HepG2 (cell line): ENCODE data around the gene IKZF5. TPM values are rescaled to one million over a fixed set of nuclear protein-coding genes. Genes with fewer than 3 reads are reported as not detected.

Experiments
- ATAC-seq: fragments of 200-7000 bp; cut with Tn5 transposase; 3 replicates; pipeline ENCODE4 v1.9.1; 2020; ENCODE audit warnings: mild to moderate bottlenecking, moderate library complexity
- BruUV-seq: library from RNA; stranded (reverse); fragments of 400-500 nt; replicated peaks from 2 replicates; lab custom pipeline; 2021; lab: Mats Ljungman, UMichigan
- CTCF ChIA-PET: fragments of 300-600 bp; formaldehyde crosslinking; extraction: SDS; loops from one replicate; lab custom pipeline; 2021; ENCODE audit warnings: low total read pairs, inconsistent platforms, low intra/inter-chr PET ratio; lab: Yijun Ruan, JAX
- POLR2A ChIA-PET: fragments of 350-600 bp; sonication (Branson Sonifier 250); formaldehyde crosslinking; loops from one replicate; lab custom pipeline; 2020; ENCODE audit warnings: antibody characterized with exemption, inconsistent platforms; lab: Yijun Ruan, JAX
- DNase-seq: peaks from one replicate; pipeline ENCODE4 v3.0.0-alpha.2; 2015; ENCODE audit warnings: low spot score
- FAIRE-seq: peaks from 3 replicates; lab custom pipeline; 2011; peaks lifted over from hg19 to GRCh38; lab: Jason Lieb, UNC
- H2AFZ ChIP-seq: one replicate; pipeline ENCODE4 v1.6.1; 2011; ENCODE audit warnings: low read length, inconsistent platforms
- H3K27ac ChIP-seq: fragments of 300-600 bp; 3 replicates; pipeline ENCODE4 v1.8.0; 2011; ENCODE audit warnings: mixed run types, mild to moderate bottlenecking, mixed read lengths, low read length, inconsistent platforms; ENCODE audit not compliant: insufficient read depth; ENCODE audit errors: extremely low read length
- H3K27me3 ChIP-seq, 2 experiments: fragments of 200-600 bp in 1 of 2; 2 replicates in 1 of 2; 3 replicates in 1 of 2; pipeline versions ENCODE4 v1.6.0 to v1.8.0; 2011; ENCODE audit warnings: low read length in 2 of 2, mild to moderate bottlenecking in 2 of 2, moderate library complexity in 2 of 2, inconsistent platforms in 1 of 2; ENCODE audit not compliant: insufficient read depth in 2 of 2, control insufficient read depth in 1 of 2
- H3K36me3 ChIP-seq, 2 experiments: fragments of 200-600 bp in 1 of 2; replicated peaks in 1 of 2; 2 replicates in 1 of 2; 3 replicates in 1 of 2; pipeline versions ENCODE4 v1.5.1 to v1.8.0; 2011; ENCODE audit warnings: low read length in 2 of 2, inconsistent platforms in 1 of 2; ENCODE audit not compliant: insufficient read depth in 2 of 2, control insufficient read depth in 1 of 2
- H3K4me1 ChIP-seq: 2 replicates; pipeline ENCODE4 v1.5.1; 2012; ENCODE audit warnings: low read length, inconsistent platforms; ENCODE audit not compliant: insufficient read depth
- H3K4me2 ChIP-seq: 2 replicates; pipeline ENCODE4 v1.6.0; 2011; ENCODE audit warnings: low read depth, low read length, inconsistent platforms
- H3K4me3 ChIP-seq, 3 experiments: fragments of 200-600 bp in 1 of 3; sonication (generic), shearing (Covaris generic) in 1 of 3; replicated peaks in 1 of 3; 2 replicates each; pipeline ENCODE4 v1.5.1; 2011 to 2016; ENCODE audit warnings: low read length in 3 of 3, inconsistent platforms in 2 of 3, low read depth in 2 of 3, mild to moderate bottlenecking in 2 of 3, control low read depth in 1 of 3, mixed read lengths in 1 of 3; ENCODE audit not compliant: insufficient read depth in 1 of 3
- H3K79me2 ChIP-seq: one replicate; pipeline ENCODE4 v1.6.1; 2011; ENCODE audit warnings: low read length, inconsistent platforms; ENCODE audit not compliant: insufficient read depth
- H3K9ac ChIP-seq: 2 replicates; pipeline ENCODE4 v1.6.0; 2011; ENCODE audit warnings: mild to moderate bottlenecking, low read depth, low read length, inconsistent platforms; ENCODE audit not compliant: insufficient read depth
- H3K9me3 ChIP-seq: 2 replicates; pipeline ENCODE4 v1.5.1; 2012; ENCODE audit warnings: mild to moderate bottlenecking, low read length
- H4K20me1 ChIP-seq: 2 replicates; pipeline ENCODE4 v1.6.0; 2011; ENCODE audit warnings: inconsistent platforms, mild to moderate bottlenecking, low read length, moderate library complexity; ENCODE audit not compliant: insufficient read depth
- ARID2 ChIP-seq: sonication (generic); formaldehyde crosslinking; IDR thresholded peaks from 2 replicates; pipeline ENCODE4 v1.8.1; 2022; ENCODE audit warnings: mild to moderate bottlenecking, missing genetic modification reagents, borderline replicate concordance
- CHCHD3 ChIP-seq: sonication (generic); formaldehyde crosslinking; IDR thresholded peaks from 2 replicates; pipeline ENCODE4 v1.8.0; 2022; ENCODE audit warnings: mild to moderate bottlenecking, missing genetic modification reagents, moderate library complexity
- CREM ChIP-seq, 2 experiments: sonication (generic) in 1 of 2; formaldehyde crosslinking in 1 of 2; IDR thresholded peaks; 2 replicates each; pipeline versions ENCODE4 v1.4.0 to v1.6.1; 2016 to 2020; ENCODE audit warnings: antibody characterized with exemption in 1 of 2, mild to moderate bottlenecking in 1 of 2, missing genetic modification reagents in 1 of 2
- GABPA ChIP-seq, 2 experiments: IDR thresholded peaks; 2 replicates each; pipeline ENCODE4 v1.6.1; 2011 to 2016; ENCODE audit warnings: low read depth in 2 of 2, low read length in 1 of 2, missing biosample characterization in 1 of 2, missing genetic modification characterization in 1 of 2
- HOXD1 ChIP-seq: sonication (generic); formaldehyde crosslinking; IDR thresholded peaks from 2 replicates; pipeline ENCODE4 v1.5.0; 2020; ENCODE audit warnings: missing genetic modification reagents
- NFYC ChIP-seq: IDR thresholded peaks from 2 replicates; pipeline ENCODE4 v1.6.1; 2016; ENCODE audit warnings: missing genetic modification reagents, missing compliant biosample characterization
- RAD21 ChIP-seq: fragments of 450-650 bp; formaldehyde crosslinking; IDR thresholded peaks from 2 replicates; pipeline ENCODE4 v1.5.0; 2020; ENCODE audit warnings: mild to moderate bottlenecking
- SSRP1 ChIP-seq: IDR thresholded peaks from 2 replicates; pipeline ENCODE4 v1.6.1; 2016; ENCODE audit warnings: control low read depth
- ZFP36L2 ChIP-seq: sonication (generic); formaldehyde crosslinking; IDR thresholded peaks from 2 replicates; pipeline ENCODE4 v1.4.0; 2020; ENCODE audit warnings: missing genetic modification reagents
- ZNF234 ChIP-seq: sonication (generic); formaldehyde crosslinking; conservative IDR thresholded peaks from 2 replicates; pipeline ENCODE4 v1.5.1; 2020; ENCODE audit warnings: mild to moderate bottlenecking, missing genetic modification reagents
- ZNF644 ChIP-seq: IDR thresholded peaks from 2 replicates; pipeline ENCODE4 v1.6.1; 2016; ENCODE audit warnings: low read depth
- ZNF709 ChIP-seq: sonication (generic); formaldehyde crosslinking; IDR thresholded peaks from 2 replicates; pipeline ENCODE4 v1.5.0; 2020; ENCODE audit warnings: mild to moderate bottlenecking, missing genetic modification reagents
- ZNF780A ChIP-seq: sonication (generic); formaldehyde crosslinking; IDR thresholded peaks from 2 replicates; pipeline ENCODE4 v1.8.0; 2022; ENCODE audit warnings: mild to moderate bottlenecking, missing genetic modification reagents, moderate library complexity
- WGBS: methylation state at CpG from one replicate; pipeline ENCODE4 v1.1.6; 2017; ENCODE audit warnings: low lambda C conversion rate; 5-methylcytosine and 5-hydroxymethylcytosine counted together
- in situ Hi-C: cut with HindIII; loops from 2 replicates; pipeline ENCODE4 v1.10.0; 2017; ENCODE audit warnings: low pct_unique_long_range_greater_than_20kb; ENCODE audit not compliant: extremely low pct_ligation_motif_present
- intact Hi-C: fragments of 100-400 bp; cut with micrococcal nuclease; formaldehyde crosslinking; loops from one replicate; pipeline ENCODE4 v1.10.0; 2022; ENCODE audit not compliant: unreplicated experiment
- polyA plus RNA-seq, 8 experiments: library from polyadenylated mRNA; depleted of rRNA in 3 of 8; stranded (reverse) in 7 of 8; unstranded in 1 of 8; fragments of >200 nt; fragmentation: Illumina TruSeq in 4 of 8; extraction: Trizol in 4 of 8; gene quantifications; 2 replicates each; pipeline versions ENCODE4 v1.2.1 to v1.2.3, GENCODE V29; 2011 to 2016; ENCODE audit warnings: low read depth in 4 of 8, missing spikeins in 1 of 8, mixed read lengths in 1 of 8; ENCODE audit not compliant: insufficient read depth in 1 of 8
- total RNA-seq, 5 experiments: library from RNA; depleted of rRNA; stranded (reverse); fragments of >200 nt; fragmentation: Illumina TruSeq; extraction: Trizol; gene quantifications; 2 replicates each; pipeline ENCODE4 v1.2.3, GENCODE V29; 2016; ENCODE audit warnings: low read depth in 1 of 5
- TF ChIP-seq, protein P1 (sequence below): sonication (generic); formaldehyde crosslinking; IDR thresholded peaks from 2 replicates; pipeline ENCODE4 v1.8.0; 2022; ENCODE audit warnings: missing genetic modification reagents, mild to moderate bottlenecking, borderline replicate concordance

Gene IKZF5
- total and polyA plus RNA-seq, 2 of the 13 experiments (the other 11 are each of a cell fraction or from before 2014, with no cell fraction given) = 3.7 to 12.0 TPM

DNA sequence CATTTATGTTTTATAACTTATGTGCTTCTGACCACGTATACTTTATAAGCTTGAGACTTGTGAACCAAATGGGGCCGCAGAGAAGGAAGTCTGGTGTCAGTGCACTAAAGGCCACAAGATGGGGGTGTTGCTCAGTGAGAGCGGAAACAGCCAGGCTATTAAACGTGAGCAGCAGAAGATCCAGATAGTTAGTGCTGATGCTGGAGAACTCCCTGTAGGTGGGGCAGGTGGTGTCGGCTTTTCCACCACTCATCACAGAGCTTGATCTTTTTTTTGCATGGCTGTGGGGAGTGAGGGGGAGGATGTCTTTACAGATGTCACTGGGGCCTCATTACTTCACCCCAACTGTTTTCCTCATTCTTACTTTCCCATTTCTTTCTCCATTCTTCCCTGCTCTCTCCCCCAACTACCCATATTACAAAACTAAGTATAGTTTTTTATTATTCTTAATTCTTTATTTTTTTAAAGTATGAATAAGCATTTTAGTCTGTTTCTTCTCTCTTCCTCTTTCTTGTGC is 34.9 kb upstream of the IKZF5 start (continued):
- TF ChIP-seq, protein P1, sequence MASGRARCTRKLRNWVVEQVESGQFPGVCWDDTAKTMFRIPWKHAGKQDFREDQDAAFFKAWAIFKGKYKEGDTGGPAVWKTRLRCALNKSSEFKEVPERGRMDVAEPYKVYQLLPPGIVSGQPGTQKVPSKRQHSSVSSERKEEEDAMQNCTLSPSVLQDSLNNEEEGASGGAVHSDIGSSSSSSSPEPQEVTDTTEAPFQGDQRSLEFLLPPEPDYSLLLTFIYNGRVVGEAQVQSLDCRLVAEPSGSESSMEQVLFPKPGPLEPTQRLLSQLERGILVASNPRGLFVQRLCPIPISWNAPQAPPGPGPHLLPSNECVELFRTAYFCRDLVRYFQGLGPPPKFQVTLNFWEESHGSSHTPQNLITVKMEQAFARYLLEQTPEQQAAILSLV (CRISPR knock-in tag) = no peak

DNA sequence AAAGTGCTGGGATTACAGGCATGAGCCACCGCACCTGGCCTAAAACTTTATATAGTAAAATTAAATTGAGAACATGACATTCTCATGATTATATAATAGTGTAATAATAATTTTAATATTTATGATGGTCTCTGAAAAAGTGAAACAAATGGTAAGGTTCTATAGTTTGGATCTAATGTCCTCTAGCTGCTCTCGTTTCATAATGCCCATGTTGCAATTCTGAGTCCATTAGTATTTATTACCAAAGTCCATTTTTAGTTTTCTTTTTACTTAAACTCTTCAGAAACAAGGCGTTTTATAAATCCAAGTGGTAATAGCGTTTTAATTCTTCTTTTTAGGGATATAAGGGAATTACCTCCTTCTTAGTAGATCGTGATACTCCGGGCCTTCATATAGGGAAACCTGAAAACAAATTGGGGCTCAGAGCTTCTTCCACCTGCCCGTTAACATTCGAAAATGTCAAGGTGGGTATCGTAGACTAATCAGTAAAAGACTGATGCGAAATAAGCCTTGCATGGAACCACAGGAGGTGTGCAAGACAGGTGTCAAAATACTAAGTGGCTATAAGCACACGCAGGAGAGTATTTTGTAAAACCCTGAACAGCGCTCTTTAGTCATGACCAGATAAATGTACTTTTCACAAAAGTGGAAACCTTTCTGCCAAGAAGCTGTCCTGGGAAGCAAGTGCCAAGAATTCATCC is 34.3 kb upstream of the IKZF5 start:
- H3K36me3 ChIP-seq = peaks cover 20 to 60% of the 10 kb centered on the region in 2 experiments
- TSS peak; percentile 25 for BruUV-seq
- no peak overlapping the region for H3K4me2 ChIP-seq
- intact Hi-C loops (loop anchor here (2.0 to 5.0 kb wide), 2 partner anchors 90 to 339 kb away; no protein-coding TSS in a partner anchor), in situ Hi-C loops (loop anchor here (10.0 kb wide), 2 partner anchors 342 to 522 kb away; no protein-coding TSS in a partner anchor)
- no peaks in the 10 kb centered on the region for H4K20me1 ChIP-seq
- FAIRE-seq (no peak), ATAC-seq (peak; percentile 19; the same call in 1 of the 3 replicates)
- peaks cover 18% of the 10 kb centered on the region for H3K4me1 ChIP-seq
- H3K4me3 ChIP-seq = no peak overlapping the region
- no peaks in the 10 kb centered on the region for H3K9me3 ChIP-seq
- peak overlapping the region; percentile 18 for H3K27ac ChIP-seq
- ChIA-PET CTCF (interaction anchor here (1.0 to 2.0 kb wide), 2 partner anchors 517 to 518 kb away, joined by 3 to 15 read pairs; no protein-coding TSS in a partner anchor), POLR2A (no interaction called here)
- 86% methylated on average over 12 of the region's 12 CpGs for WGBS
- H3K9ac ChIP-seq = no peak overlapping the region
- no peaks in the 10 kb centered on the region for H3K27me3 ChIP-seq
- H3K79me2 ChIP-seq = no peaks in the 10 kb centered on the region
- no peak for TF ChIP-seq HOXD1 (CRISPR knock-in tag)
- no peak for TF ChIP-seq GABPA (IDR thresholded peaks at IDR 0.05; ENCODE audit: low read depth, low read length)
- peak; percentile 22; the same call in 1 of the 2 replicates for TF ChIP-seq GABPA (CRISPR knock-in tag; IDR thresholded peaks at IDR 0.05; ENCODE audit: low read depth)
- no peak for TF ChIP-seq ZNF234 (CRISPR knock-in tag)
- no peak for TF ChIP-seq CHCHD3
- no peak for TF ChIP-seq RAD21 (CRISPR knock-in tag)
- no peak for TF ChIP-seq ZNF644
- no peak for TF ChIP-seq ARID2 (CRISPR knock-in tag)
- no peak for TF ChIP-seq SSRP1 (CRISPR knock-in tag)
- TF ChIP-seq ZFP36L2 = no peak
- 0 out of 2 replicates have a peak, but pooled peaks have one; percentile 13 for TF ChIP-seq CREM (IDR thresholded peaks at IDR 0.05)
- no peak for TF ChIP-seq CREM (CRISPR knock-in tag; IDR thresholded peaks at IDR 0.05)
- TF ChIP-seq ZNF709 (CRISPR knock-in tag) = no peak
- no peak for TF ChIP-seq ZNF780A
- TF ChIP-seq NFYC (CRISPR knock-in tag) = no peak
- TF ChIP-seq, all 625 proteins: peak for 2
- no peak for DNase-seq
- no peak overlapping the region for H2AFZ ChIP-seq
